HG02981 (cell line): ENCODE measurements around the gene HUNK.

Experiments used
- ATAC-seq: cut with Tn5 transposase; IDR thresholded peaks from one replicate; pipeline ENCODE4 v1.9.1; 2021; ENCODE audit warnings: mild to moderate bottlenecking, moderate library complexity; ENCODE audit not compliant: unreplicated experiment

HUNK gene

GRCh38 chr21:31895077-31895835 is 22.4 kb downstream of the HUNK start:
- no peak for ATAC-seq

GRCh38 chr21:31896019-31896418 is 23.2 kb downstream of the HUNK start:
- no peak for ATAC-seq

GRCh38 chr21:31897311-31897710 is 24.5 kb downstream of the HUNK start:
- no peak for ATAC-seq

- ATAC-seq, result no peak
These were observed 26.3 kb downstream of the HUNK start for GRCh38 chr21:31898933-31899630.

GRCh38 chr21:31900121-31900895 is 27.5 kb downstream of the HUNK start:
- ATAC-seq, result no peak

GRCh38 chr21:31901315-31901714 is 28.5 kb downstream of the HUNK start:
- ATAC-seq, result no peak

GRCh38 chr21:31902438-31902837 is 29.6 kb downstream of the HUNK start:
- no peak for ATAC-seq

GRCh38 chr21:31903896-31904295 is 31.1 kb downstream of the HUNK start:
- no peak for ATAC-seq

- ATAC-seq, result no peak
These were observed 33.0 kb downstream of the HUNK start for GRCh38 chr21:31905503-31906451.

- ATAC-seq, result no peak
These were observed 35.5 kb downstream of the HUNK start for GRCh38 chr21:31908106-31909031.

GRCh38 chr21:31909153-31910073 is 36.6 kb downstream of the HUNK start:
- ATAC-seq, result no peak

- ATAC-seq, result no peak
These were observed 37.3 kb downstream of the HUNK start for GRCh38 chr21:31910074-31910470.

GRCh38 chr21:31911138-31911907 is 38.5 kb downstream of the HUNK start:
- no peak for ATAC-seq

- no peak for ATAC-seq
These were observed 39.7 kb downstream of the HUNK start for GRCh38 chr21:31912501-31912900.

- ATAC-seq, result no peak
These were observed 40.4 kb downstream of the HUNK start for GRCh38 chr21:31913182-31913608.

- ATAC-seq, result no peak
These were observed 41.7 kb downstream of the HUNK start for GRCh38 chr21:31914472-31914871.

- ATAC-seq, result no peak
These were observed 42.7 kb downstream of the HUNK start for GRCh38 chr21:31915566-31915965.

- no peak for ATAC-seq
These were observed 44.3 kb downstream of the HUNK start for GRCh38 chr21:31917108-31917507.
